Muscle of leg (tissue), 11 donors: ENCODE results near the gene LRP5. TPM values are rescaled to one million over a fixed set of nuclear protein-coding genes. Genes with fewer than 3 reads are reported as not detected.

ENCODE experiments used
- DNase-seq: peaks from one replicate; pipeline ENCODE4 v3.0.0; 2013
- H3K27ac ChIP-seq: one replicate; pipeline ENCODE4 v1.5.1; 2013; ENCODE audit warnings: mild to moderate bottlenecking, low read length, control low read depth
- H3K27me3 ChIP-seq: one replicate; pipeline ENCODE4 v1.6.1; 2013; ENCODE audit warnings: low read length; ENCODE audit not compliant: control insufficient read depth, insufficient read depth
- H3K36me3 ChIP-seq: one replicate; pipeline ENCODE4 v1.6.1; 2013; ENCODE audit warnings: low read length; ENCODE audit not compliant: control insufficient read depth, insufficient read depth
- H3K4me1 ChIP-seq: one replicate; pipeline ENCODE4 v1.6.1; 2013; ENCODE audit warnings: low read length; ENCODE audit not compliant: control insufficient read depth, insufficient read depth
- H3K4me3 ChIP-seq: one replicate; pipeline ENCODE4 v1.5.1; 2013; ENCODE audit warnings: low read length, control low read depth
- H3K9me3 ChIP-seq: replicated peaks from 2 replicates; pipeline ENCODE4 v1.6.1; 2013; ENCODE audit warnings: low read depth, low read length; ENCODE audit not compliant: control insufficient read depth
- WGBS: methylation state at CpG from one replicate; pipeline ENCODE4 v1.1.5; 2013; ENCODE audit warnings: missing lambda C conversion rate; ENCODE audit not compliant: insufficient coverage; 5-methylcytosine and 5-hydroxymethylcytosine counted together
- polyA plus RNA-seq, 8 donors: library from polyadenylated mRNA; unstranded; fragments of 120-200 nt; gene quantifications; one replicate each; pipeline versions ENCODE4 v1.2.1 to v1.2.3, GENCODE V29; 2013; ENCODE audit warnings: inconsistent platforms in 1 of 8, low replicate concordance in 1 of 8; ENCODE audit not compliant: insufficient read length in 8 of 8, insufficient read depth in 1 of 8
- total RNA-seq: library from RNA; stranded (reverse); fragments of 120-200 nt; gene quantifications from one replicate; pipeline ENCODE4 v1.2.4, GENCODE V29; 2013

Gene LRP5
- total and polyA plus RNA-seq, 9 donors: 30.9 to 70.0 (median 65.1) TPM

DNA sequence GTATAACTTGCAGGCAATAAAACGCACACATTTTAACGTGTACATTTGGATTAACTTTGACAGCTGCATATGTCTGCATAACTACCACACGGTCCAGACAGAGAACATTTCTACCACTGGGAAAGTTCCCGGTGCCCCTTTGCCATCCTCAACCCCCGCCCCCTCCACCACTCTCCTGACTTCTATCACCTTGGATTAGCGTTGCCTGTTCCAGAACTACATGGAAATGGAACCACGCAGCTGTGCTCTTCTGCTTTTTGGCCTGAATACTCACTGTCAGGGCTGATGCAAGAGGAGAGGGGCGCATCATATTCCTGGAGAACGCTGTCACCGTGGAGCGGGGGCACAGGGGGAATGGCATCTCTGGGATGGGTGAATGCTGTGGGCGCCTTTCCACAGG is 62.1 kb downstream of the LRP5 start:
- peaks cover 96% of the 10 kb centered on the region for H3K4me1 ChIP-seq
- H3K4me3 ChIP-seq: no peak overlapping the region
- WGBS: 16% methylated on average over 7 of the region's 12 CpGs
- H3K27me3 ChIP-seq: no peaks in the 10 kb centered on the region
- H3K27ac ChIP-seq: peak overlapping the region; percentile 86
- peak; percentile 67 for DNase-seq
- no peaks in the 10 kb centered on the region for H3K9me3 ChIP-seq
- H3K36me3 ChIP-seq: peaks cover 35% of the 10 kb centered on the region

- WGBS: 73% methylated on average over 6 of the region's 13 CpGs
- H3K36me3 ChIP-seq: peaks cover 35% of the 10 kb centered on the region
- H3K4me1 ChIP-seq: peaks cover 96% of the 10 kb centered on the region
- H3K9me3 ChIP-seq: no peaks in the 10 kb centered on the region
- no peak for DNase-seq
- no peak overlapping the region for H3K4me3 ChIP-seq
- no peaks in the 10 kb centered on the region for H3K27me3 ChIP-seq
- peak overlapping the region; percentile 86 for H3K27ac ChIP-seq
Observed at GRCh38 chr11:68375337-68375736, 62.9 kb downstream of the LRP5 start.

GRCh38 chr11:68375766-68376165 is 63.4 kb downstream of the LRP5 start:
- H3K27me3 ChIP-seq: no peaks in the 10 kb centered on the region
- H3K36me3 ChIP-seq: peaks cover 35% of the 10 kb centered on the region
- H3K9me3 ChIP-seq: no peaks in the 10 kb centered on the region
- peaks cover 96% of the 10 kb centered on the region for H3K4me1 ChIP-seq
- WGBS: 87% methylated on average over 8 of the region's 14 CpGs
- no peak for DNase-seq
- H3K4me3 ChIP-seq: no peak overlapping the region
- H3K27ac ChIP-seq: no peak overlapping the region

DNA sequence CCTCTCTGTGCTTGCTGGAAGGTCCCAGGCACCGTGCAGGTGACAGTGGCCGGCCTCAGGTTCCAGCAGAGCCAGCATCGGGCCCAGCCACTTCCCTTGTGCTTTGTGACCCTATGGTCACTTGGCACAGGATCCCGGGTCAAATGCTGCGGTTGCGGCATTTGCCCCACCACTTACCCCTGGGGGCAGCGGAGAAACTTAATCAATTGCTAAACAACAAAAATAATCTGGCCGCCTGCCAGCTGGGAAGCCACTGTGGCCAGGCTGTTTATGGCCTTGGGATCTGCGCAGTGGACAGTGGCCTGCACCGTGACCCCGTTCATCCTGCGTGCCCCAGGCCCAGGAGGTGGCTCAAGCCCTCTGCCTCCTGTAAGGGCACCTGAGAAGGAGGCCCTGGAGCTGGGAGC is 65.0 kb downstream of the LRP5 start:
- no peak overlapping the region for H3K27ac ChIP-seq
- DNase-seq: no peak
- 74% methylated on average over 8 of the region's 12 CpGs for WGBS
- H3K4me1 ChIP-seq: peaks cover 96% of the 10 kb centered on the region
- no peak overlapping the region for H3K4me3 ChIP-seq
- no peaks in the 10 kb centered on the region for H3K9me3 ChIP-seq
- H3K36me3 ChIP-seq: peaks cover 28% of the 10 kb centered on the region
- H3K27me3 ChIP-seq: no peaks in the 10 kb centered on the region

DNA sequence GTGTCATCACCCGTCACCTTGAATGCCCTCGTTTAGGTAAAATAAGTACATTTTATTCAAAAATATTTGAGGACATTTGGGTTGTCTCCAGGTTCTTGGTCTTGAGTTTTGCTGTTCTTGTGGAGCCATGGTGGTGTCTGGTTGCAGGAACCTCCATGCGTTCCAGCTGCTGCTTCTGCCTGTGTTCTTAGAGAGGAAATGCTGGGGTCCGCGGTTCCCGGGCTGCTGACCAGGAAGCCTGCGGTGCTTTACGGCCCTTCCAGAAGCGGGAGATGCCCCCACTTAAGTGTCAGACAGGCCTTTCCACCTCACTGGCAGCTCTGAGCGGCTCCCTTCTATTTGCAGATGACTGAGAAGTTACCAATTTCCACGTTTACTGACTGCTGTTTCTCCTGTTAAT is 66.8 kb downstream of the LRP5 start:
- H3K4me3 ChIP-seq: no peak overlapping the region
- peak; percentile 68 for DNase-seq
- H3K9me3 ChIP-seq: no peaks in the 10 kb centered on the region
- peak overlapping the region; percentile 51 for H3K27ac ChIP-seq
- H3K4me1 ChIP-seq: peaks cover 95% of the 10 kb centered on the region
- H3K36me3 ChIP-seq: peaks cover 25% of the 10 kb centered on the region
- no peaks in the 10 kb centered on the region for H3K27me3 ChIP-seq
- 12% methylated on average over 5 of the region's 11 CpGs for WGBS

- Histone ChIP-seq H3K4me1 (peaks cover 77% of the 10 kb centered on the region), H3K27me3 (no peaks in the 10 kb centered on the region), H3K27ac (peak overlapping the region; percentile 60), H3K4me3 (no peak overlapping the region), H3K36me3 (peaks cover 23% of the 10 kb centered on the region), H3K9me3 (no peaks in the 10 kb centered on the region)
- WGBS: 39% methylated on average over 20 of the region's 26 CpGs
- peak; percentile 50 for DNase-seq
Observed at GRCh38 chr11:68380786-68381622, 68.6 kb downstream of the LRP5 start.

GRCh38 chr11:68381716-68382115 is 69.3 kb downstream of the LRP5 start:
- WGBS: 36% methylated on average over 4 of the region's 4 CpGs
- Histone ChIP-seq H3K27me3 (no peaks in the 10 kb centered on the region), H3K27ac (peak overlapping the region; percentile 60), H3K36me3 (peaks cover 23% of the 10 kb centered on the region), H3K4me3 (no peak overlapping the region), H3K9me3 (no peaks in the 10 kb centered on the region), H3K4me1 (peaks cover 71% of the 10 kb centered on the region)
- peak; percentile 65 for DNase-seq

DNA sequence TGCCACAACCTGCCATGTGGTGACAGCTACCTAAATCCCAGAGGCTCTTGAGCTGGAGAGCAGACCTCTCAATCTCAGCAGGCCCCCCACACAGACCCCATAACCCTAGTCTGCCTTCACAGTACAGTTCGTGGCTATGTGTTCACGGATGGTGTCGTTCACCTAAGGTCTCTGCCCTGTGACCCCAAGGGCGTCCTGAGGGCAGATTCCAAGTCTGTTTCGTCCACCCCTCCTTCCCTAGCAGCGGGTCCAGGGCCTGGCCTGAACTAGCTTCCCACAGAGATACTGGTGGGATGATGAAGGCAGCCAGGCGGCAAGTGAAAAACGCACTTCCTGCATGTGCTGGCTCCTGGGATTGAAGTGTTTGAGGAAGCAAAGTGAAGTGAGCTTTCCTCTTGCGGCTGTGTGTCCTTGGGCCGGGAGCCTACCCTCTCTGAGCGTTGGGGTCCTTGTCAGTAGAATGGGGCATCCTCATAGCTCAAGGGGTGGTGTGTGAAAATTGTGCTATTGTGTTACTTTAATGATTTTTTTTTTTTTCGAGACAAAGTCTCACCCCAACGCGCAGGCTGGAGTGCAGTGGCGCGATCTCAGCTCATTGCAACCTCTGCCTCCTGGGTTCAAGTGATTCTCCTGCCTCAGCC is 70.1 kb downstream of the LRP5 start:
- WGBS: 85% methylated on average over 9 of the region's 16 CpGs
- no peak for DNase-seq
- H3K4me3 ChIP-seq: no peak overlapping the region
- no peaks in the 10 kb centered on the region for H3K9me3 ChIP-seq
- peaks cover 25% of the 10 kb centered on the region for H3K36me3 ChIP-seq
- H3K4me1 ChIP-seq: peaks cover 64% of the 10 kb centered on the region
- no peaks in the 10 kb centered on the region for H3K27me3 ChIP-seq
- peak overlapping the region; percentile 60 for H3K27ac ChIP-seq

GRCh38 chr11:68383976-68384501 is 71.6 kb downstream of the LRP5 start:
- WGBS: 9% methylated on average over 9 of the region's 9 CpGs
- DNase-seq: peak; percentile 67
- no peaks in the 10 kb centered on the region for H3K27me3 ChIP-seq
- H3K9me3 ChIP-seq: no peaks in the 10 kb centered on the region
- H3K4me1 ChIP-seq: peaks cover 56% of the 10 kb centered on the region
- H3K36me3 ChIP-seq: peaks cover 30% of the 10 kb centered on the region
- no peak overlapping the region for H3K4me3 ChIP-seq
- H3K27ac ChIP-seq: no peak overlapping the region

DNA sequence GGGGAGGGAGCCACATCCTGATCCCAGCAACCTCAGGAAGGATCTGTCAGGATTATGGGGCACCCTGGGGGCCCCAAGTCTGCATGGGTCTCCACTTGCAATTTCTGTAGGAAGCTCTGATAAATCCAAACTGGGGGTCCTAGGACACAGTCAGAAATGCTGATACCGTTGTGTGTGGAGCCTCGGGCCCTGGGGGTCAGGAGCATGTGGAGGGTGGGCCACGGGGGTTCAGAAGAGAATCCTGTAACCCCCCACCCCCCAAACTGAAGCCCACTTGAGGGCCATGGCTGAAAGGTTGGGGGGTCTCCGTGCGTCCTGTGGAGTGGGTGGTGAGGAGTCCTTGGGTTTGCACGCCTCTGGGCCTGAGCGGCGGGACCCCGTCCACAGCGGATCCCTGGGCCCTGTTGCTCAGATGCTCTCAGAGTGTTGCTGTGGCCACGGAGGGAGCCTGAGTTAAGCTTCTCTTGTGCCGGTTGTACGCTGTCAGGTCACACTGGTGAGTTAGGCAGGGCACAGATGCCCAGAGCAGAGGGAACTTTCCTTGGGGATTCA is 72.2 kb downstream of the LRP5 start:
- H3K9me3 ChIP-seq: no peaks in the 10 kb centered on the region
- 87% methylated on average over 9 of the region's 13 CpGs for WGBS
- H3K27me3 ChIP-seq: no peaks in the 10 kb centered on the region
- DNase-seq: no peak
- H3K36me3 ChIP-seq: peaks cover 36% of the 10 kb centered on the region
- H3K4me1 ChIP-seq: peaks cover 51% of the 10 kb centered on the region
- no peak overlapping the region for H3K27ac ChIP-seq
- H3K4me3 ChIP-seq: no peak overlapping the region
